Right cardiac atrium (tissue), 5 donors: ENCODE data around the gene ZGRF1. TPM values are rescaled to one million over a fixed set of nuclear protein-coding genes. Genes with fewer than 3 reads are reported as not detected.
"Not testable (repeated sequence)": the region's sequence is repeated elsewhere in the genome, so short reads cannot be mapped to it uniquely, and the experiment has no call there.

Experiments
- ATAC-seq, 2 donors: fragments of 200-7000 bp; cut with Tn5 transposase; one replicate each; pipeline versions ENCODE4 v1.8.0 to v1.9.1; 2020; ENCODE audit warnings: moderate library complexity in 2 of 2, mild to moderate bottlenecking in 1 of 2
- DNase-seq, 3 donors: peaks; one replicate each; pipeline ENCODE4 v3.0.0-alpha.2; 2020
- H3K27ac ChIP-seq: one replicate; pipeline ENCODE4 v1.5.1; 2013; ENCODE audit warnings: mild to moderate bottlenecking, low read length, control low read depth, moderate library complexity
- H3K27me3 ChIP-seq: one replicate; pipeline ENCODE4 v1.6.1; 2013; ENCODE audit not compliant: control insufficient read depth, insufficient read depth
- H3K4me1 ChIP-seq: one replicate; pipeline ENCODE4 v1.6.1; 2013; ENCODE audit warnings: low read length; ENCODE audit not compliant: control insufficient read depth, insufficient read depth
- H3K4me3 ChIP-seq: one replicate; pipeline ENCODE4 v1.5.1; 2013; ENCODE audit warnings: low read length, control low read depth
- H3K9me3 ChIP-seq: one replicate; pipeline ENCODE4 v1.6.1; 2013; ENCODE audit warnings: low read length; ENCODE audit not compliant: control insufficient read depth
- WGBS: extraction: QIAGEN DNeasy Blood & Tissue Kit; methylation state at CpG from one replicate; pipeline ENCODE4 v1.1.7; 2013; 5-methylcytosine and 5-hydroxymethylcytosine counted together
- intact Hi-C, 4 donors: fragments of 100-400 bp; cut with DNase I; formaldehyde crosslinking; loops; one replicate each; pipeline versions ENCODE4 v1.11.0 to v1.14.0; 2022 to 2023
- polyA plus RNA-seq: library from polyadenylated mRNA; stranded (reverse); fragments of 200-250 nt; gene quantifications from one replicate; pipeline ENCODE4 v1.2.3, GENCODE V29; 2013
- total RNA-seq, 4 donors: library from RNA; stranded (reverse); fragmentation: NEBNext Ultra II Directional; extraction: Animal tissue kit (Norgen Biotek cat#: 25700); gene quantifications; one replicate each; pipeline ENCODE4 v1.2.1, GENCODE V29; 2021
- donor health status: healthy with polysubstance abuse.
- donor health status: DM: no; HTN: yes; CAD: no.
- donor health status: DM: no; HTN: no; CAD: no.
- donor health status: DM: no; HTN: yes; CAD: no; lungs with severe emphysema.
- donor health status: DM: yes; HTN: yes; CAD: no.

Gene ZGRF1
- total and polyA plus RNA-seq, 5 donors = 1.2 to 2.5 (median 2.4) TPM

DNA sequence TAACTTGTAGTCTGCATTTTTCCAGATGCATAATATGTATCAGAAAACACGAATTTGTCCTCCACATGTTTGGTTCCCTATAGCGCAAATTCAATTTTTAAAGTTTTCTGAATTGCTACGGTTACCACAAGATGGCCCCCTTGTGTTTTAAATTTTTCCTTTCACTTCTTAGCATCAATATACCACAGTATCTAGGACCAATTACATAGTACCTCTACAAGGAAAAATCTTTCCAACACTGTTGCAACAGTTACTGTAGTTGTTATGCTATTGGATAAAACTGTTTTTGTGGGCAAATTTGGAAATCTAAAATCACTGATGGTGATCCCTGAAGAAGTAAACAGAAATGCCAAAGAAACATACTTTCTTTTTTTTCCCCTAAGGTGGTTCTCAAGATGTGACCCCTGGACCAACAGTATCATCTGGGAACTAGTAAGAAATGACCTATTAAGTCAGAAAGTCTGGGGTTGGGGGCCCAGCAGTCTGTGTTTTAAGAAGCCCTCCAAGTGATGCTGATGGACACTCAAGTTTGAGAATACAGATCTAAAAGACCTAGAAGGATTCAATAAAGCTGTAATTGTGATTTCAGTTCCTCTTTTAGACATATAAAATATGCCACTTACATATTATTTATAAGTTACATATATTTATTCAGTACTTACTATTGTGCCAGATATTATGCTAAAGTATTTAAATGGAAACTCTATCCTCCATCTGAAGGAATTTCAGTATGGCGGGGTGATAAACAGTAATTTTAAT is 3.1 kb downstream of the ZGRF1 start:
- Histone ChIP-seq H3K27ac (no peak overlapping the region), H3K9me3 (no peaks in the 10 kb centered on the region), H3K4me3 (no peak overlapping the region), H3K4me1 (no peaks in the 10 kb centered on the region), H3K27me3 (no peaks in the 10 kb centered on the region)
- intact Hi-C loops = loop anchor here in 3 of 4 donors (2.0 to 10.0 kb wide), 4 partner anchors 129 to 311 kb away; no protein-coding TSS in a partner anchor
- ATAC-seq (no peak), DNase-seq (no peak)
- WGBS = 33% methylated on average over 4 of the region's 4 CpGs

DNA sequence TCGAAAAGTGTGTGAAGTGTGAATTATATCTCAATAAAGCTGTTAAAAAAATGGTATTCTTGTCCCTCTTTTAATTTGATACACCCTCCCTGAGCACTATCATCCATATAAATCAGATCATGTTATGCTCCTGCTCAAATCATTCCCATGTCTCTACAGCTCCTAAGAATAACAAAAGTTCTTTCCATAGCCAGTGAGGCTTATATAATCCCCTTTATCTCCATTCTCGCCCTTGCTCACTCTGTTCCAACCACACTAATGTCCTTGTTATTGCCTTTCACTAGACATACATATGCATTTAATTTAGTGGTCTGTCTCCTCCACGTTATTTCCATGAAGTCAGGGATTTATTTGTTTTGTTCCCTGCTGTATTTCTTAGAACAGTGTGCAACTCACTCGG is 10.5 kb downstream of the ZGRF1 start:
- ATAC-seq = no peak
- Histone ChIP-seq H3K4me1 (no peaks in the 10 kb centered on the region), H3K9me3 (no peaks in the 10 kb centered on the region), H3K4me3 (no peak overlapping the region), H3K27ac (no peak overlapping the region), H3K27me3 (no peaks in the 10 kb centered on the region)
- intact Hi-C loops = no loop called here
- 84% methylated on average over 4 of the region's 4 CpGs for WGBS
- DNase-seq = no peak

DNA sequence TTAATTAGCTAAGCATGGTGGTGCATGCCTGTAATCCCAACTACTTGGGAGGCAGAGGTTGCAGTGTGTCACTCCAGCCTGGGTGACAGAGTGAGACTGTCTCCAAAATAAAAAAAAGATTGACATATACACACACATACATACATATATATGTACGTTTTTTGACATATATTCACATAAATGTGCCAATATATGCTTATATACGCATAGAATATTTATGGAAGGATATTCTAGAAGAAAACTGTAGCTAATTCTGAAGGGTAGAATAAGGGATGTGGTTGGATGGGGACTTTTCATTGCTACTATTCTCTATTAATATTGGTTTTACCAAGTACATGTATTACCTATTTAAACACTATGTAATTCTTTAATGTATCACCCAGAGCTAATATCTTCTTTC is 19.7 kb downstream of the ZGRF1 start:
- Histone ChIP-seq H3K9me3 (no peaks in the 10 kb centered on the region), H3K4me1 (no peaks in the 10 kb centered on the region), H3K27ac (no peak overlapping the region), H3K4me3 (no peak overlapping the region), H3K27me3 (no peaks in the 10 kb centered on the region)
- WGBS = 96% methylated on average over 2 of the region's 2 CpGs
- ATAC-seq = no peak
- no peak for DNase-seq
- intact Hi-C loops = no loop called here

- H3K9me3 ChIP-seq, DNase-seq, H3K4me1 ChIP-seq, H3K27ac ChIP-seq, intact Hi-C loops, H3K27me3 ChIP-seq, H3K4me3 ChIP-seq, ATAC-seq: not testable (repeated sequence)
- whole genome bisulfite sequencing = 85% methylated on average over 2 of the region's 2 CpGs
These were observed 23.9 kb downstream of the ZGRF1 start for GRCh38 chr4:112612814-112613213.

GRCh38 chr4:112604589-112604988 is 32.1 kb downstream of the ZGRF1 start:
- H3K4me3 ChIP-seq = no peak overlapping the region
- H3K4me1 ChIP-seq = no peaks in the 10 kb centered on the region
- ATAC-seq (peak; percentile 71 to 72), DNase-seq (no peak)
- H3K9me3 ChIP-seq = no peaks in the 10 kb centered on the region
- intact Hi-C loops = loop anchor here in 3 of 4 donors (2.0 to 5.0 kb wide), 3 partner anchors 272 to 278 kb away; no protein-coding TSS in a partner anchor
- no peak overlapping the region for H3K27ac ChIP-seq
- no peaks in the 10 kb centered on the region for H3K27me3 ChIP-seq

DNA sequence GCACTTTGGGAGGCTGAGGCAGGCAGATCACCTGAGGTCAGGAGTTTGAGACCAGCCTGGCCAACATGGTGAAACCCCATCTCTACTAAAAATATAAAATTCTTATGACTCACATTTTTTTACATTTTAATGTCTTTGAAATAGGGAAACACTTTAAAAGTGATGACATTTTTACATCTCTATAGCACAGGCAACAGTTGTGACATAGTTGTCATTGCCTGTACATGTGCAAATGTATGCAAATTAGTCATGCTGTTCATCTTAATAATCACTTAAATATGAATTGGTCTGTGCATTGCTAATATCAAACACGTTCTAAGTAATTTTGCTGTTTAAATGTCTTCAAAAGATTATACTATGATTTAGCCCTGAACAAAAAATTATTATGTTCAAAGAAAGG is 41.7 kb downstream of the ZGRF1 start:
- H3K4me1 ChIP-seq = no peaks in the 10 kb centered on the region
- no peak overlapping the region for H3K4me3 ChIP-seq
- no peaks in the 10 kb centered on the region for H3K27me3 ChIP-seq
- 95% methylated on average over 1 of the region's 1 CpG for WGBS
- H3K27ac ChIP-seq = no peak overlapping the region
- DNase-seq (no peak), ATAC-seq (no peak)
- intact Hi-C loops = no loop called here
- H3K9me3 ChIP-seq = no peaks in the 10 kb centered on the region

DNA sequence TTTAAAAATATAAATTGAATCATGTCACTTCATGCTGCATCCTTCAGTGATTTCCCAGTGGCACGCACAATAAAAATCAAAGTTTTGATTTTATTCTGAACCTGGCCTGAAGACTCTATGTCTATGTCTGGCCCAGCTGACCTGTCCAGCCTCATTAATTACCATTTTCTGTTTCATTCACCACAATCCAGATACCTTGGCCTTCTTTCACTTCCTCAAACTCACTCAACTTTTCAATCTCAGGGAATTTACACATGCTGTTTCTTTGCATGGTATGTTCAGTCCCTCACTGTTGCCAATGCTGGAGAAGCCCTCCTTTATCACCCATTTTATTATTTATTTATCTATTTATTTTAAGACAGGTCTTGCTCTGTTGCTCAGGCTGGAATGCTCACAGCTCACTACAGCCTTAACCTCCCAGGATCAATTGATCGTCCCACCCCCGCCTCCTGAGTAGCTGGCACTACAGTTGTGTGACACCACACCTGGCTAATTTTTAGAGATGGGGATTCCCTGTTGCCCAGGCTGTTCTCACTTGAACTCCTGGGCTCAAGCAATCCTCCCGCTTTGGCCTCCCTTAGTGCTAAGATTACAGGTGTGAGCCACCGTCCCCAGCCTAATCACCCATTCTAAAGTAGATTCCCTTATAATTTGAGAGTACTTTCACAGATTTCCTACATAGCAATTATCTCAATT is 43.1 kb downstream of the ZGRF1 start:
- H3K4me3 ChIP-seq = no peak overlapping the region
- 97% methylated on average over 5 of the region's 5 CpGs for WGBS
- no peak for DNase-seq
- intact Hi-C loops = no loop called here
- H3K9me3 ChIP-seq = no peaks in the 10 kb centered on the region
- H3K27ac ChIP-seq = no peak overlapping the region
- H3K4me1 ChIP-seq = no peaks in the 10 kb centered on the region
- no peak for ATAC-seq
- no peaks in the 10 kb centered on the region for H3K27me3 ChIP-seq

DNA sequence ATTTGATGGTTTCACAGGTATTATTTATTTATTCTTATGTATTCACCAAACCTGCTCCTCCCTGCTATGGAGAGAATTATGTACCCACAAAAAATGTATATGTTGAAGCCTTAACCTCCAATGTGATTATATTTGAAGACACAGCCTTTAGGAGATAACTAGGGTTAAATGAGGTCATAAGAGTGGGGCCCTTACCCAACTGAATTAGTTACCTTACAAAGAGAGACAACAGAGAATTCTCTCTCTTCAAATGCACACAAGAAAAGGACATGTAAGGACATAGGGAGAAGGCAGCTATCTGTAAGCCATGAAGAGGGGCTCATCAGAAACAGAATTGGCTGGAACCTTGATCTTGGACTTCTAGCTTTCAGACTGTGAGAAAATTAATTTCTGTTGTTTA is 44.0 kb downstream of the ZGRF1 start:
- H3K4me1 ChIP-seq = no peaks in the 10 kb centered on the region
- no peak for ATAC-seq
- H3K27me3 ChIP-seq = no peaks in the 10 kb centered on the region
- H3K27ac ChIP-seq = no peak overlapping the region
- intact Hi-C loops = no loop called here
- no peaks in the 10 kb centered on the region for H3K9me3 ChIP-seq
- no peak for DNase-seq
- no peak overlapping the region for H3K4me3 ChIP-seq

DNA sequence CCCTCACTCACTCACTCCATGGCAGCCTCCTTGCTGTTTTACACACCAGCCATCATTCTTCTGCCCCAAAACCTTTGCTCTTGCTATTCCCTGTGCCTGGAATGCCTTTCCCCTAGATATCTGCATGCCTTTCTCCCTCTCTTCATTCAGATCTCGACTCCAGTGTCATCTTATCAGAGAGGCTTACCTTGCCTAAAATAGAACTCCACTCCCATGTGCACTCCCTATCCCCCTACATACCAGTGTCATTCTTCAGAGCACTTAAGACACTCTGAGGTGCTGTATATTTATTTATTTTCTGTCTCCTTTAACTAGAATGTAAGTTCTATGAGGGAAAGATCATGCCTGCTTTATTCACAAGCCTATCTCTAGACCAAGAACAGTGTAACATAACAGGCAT is 45.1 kb downstream of the ZGRF1 start:
- WGBS = 34% methylated on average over 1 of the region's 1 CpG

GRCh38 chr4:112589206-112589605 is 47.5 kb downstream of the ZGRF1 start:
- Histone ChIP-seq H3K4me3 (no peak overlapping the region), H3K27ac (no peak overlapping the region), H3K4me1 (no peaks in the 10 kb centered on the region), H3K27me3 (no peaks in the 10 kb centered on the region), H3K9me3 (no peaks in the 10 kb centered on the region)
- intact Hi-C loops = no loop called here
- ATAC-seq (no peak), DNase-seq (no peak)

More for the DNA sequence above, 45.1 kb downstream of the ZGRF1 start:
- Histone ChIP-seq H3K4me1 (no peaks in the 10 kb centered on the region), H3K4me3 (no peak overlapping the region), H3K9me3 (no peaks in the 10 kb centered on the region), H3K27me3 (no peaks in the 10 kb centered on the region), H3K27ac (no peak overlapping the region)
- DNase-seq = no peak
- no peak for ATAC-seq
- intact Hi-C loops = no loop called here

DNA sequence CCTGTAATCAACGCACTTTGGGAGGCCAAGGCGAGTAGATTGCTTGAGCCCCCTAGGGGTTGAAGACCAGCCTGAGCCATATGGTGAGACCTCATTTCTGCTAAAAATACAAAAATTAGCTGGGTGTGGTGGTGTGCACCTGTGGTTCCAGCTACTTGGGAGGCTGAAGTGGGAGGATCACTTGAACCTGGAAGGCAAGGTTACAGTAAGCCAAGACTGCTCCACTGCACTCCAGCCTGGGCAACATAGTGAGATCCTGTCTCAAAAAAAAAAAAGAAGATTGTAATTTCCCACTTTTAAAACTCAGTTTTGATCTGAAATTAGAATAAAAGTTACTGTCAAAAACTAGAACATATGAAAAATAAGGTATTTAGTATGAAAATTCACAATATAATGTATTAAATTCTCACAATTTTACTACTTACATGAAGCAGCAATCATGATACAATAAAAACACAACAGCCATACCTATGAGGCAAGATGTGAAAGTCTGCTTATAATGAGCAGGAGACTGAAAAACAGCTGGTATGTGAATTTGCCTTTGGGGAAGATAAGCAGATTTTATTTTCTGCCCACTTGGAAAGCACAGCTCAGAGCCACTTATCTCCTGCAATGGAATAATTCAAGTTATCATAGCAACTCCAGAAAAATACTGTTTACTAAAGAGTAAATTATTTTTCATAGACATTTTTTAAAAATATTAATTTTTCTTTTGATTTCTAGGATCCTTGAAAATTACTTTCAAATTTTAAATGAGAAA is 50.6 kb downstream of the ZGRF1 start:
- WGBS = 94% methylated on average over 2 of the region's 2 CpGs
- Histone ChIP-seq H3K4me1 (no peaks in the 10 kb centered on the region), H3K9me3 (no peaks in the 10 kb centered on the region), H3K27ac (no peak overlapping the region), H3K27me3 (no peaks in the 10 kb centered on the region), H3K4me3 (no peak overlapping the region)
- intact Hi-C loops = no loop called here
- DNase-seq = no peak
- no peak for ATAC-seq
